ENCODE data around the gene HPCA. TPM values are rescaled to one million over a fixed set of nuclear protein-coding genes. Genes with fewer than 3 reads are reported as not detected.
A peak's percentile ranks its signal among the peaks of the same experiment; 100 is the strongest.
"Not testable (repeated sequence)": the region's sequence is repeated elsewhere in the genome, so short reads cannot be mapped to it uniquely, and the experiment has no call there.

Gene HPCA
- total RNA-seq, 1 donor from 2014 or later = 0.88 TPM

DNA sequence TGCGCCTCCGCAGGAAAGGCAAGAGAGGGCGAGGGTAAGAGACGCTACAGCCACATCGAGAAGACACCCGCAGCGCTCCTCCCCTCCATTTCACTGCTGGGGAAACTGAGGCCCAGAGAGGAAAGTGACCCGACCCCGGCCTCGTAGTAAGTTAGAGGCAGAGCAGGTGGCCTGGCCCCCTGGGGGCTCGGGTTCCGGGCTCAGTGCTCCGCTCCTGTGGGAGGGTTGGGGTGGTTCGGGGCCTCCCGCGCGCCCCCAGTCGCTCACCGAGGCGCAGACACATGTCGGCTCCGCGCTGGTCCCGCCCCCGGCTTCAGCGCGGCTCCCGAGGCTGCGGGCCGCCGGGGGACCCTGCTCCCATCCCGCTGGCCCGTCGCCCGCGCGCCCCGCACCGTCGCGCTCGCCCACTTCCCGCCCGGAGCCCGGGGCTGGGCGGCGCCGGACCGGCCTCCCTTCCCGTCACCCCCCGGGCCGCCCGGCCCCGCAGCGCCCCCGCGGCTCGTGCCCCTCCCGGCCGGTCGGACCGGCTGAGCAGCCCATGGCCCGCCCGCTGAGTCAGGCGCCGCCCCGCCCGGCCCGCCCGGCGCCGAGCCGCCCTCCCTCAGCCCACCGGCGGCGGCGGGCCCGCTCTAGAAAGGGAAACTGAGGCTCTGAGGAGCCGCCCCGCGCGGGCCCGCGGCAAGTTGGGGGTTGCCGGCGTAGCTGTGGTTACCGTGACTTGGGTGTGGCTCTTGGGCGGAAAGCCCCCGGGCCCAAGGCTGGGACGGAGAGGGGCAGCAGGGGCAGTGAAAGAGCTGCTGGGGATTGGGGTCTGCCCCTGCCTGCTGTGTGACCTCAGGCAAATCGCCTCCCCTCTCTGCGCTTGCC is 14.9 kb downstream of the HPCA start, which contains the start of gene TMEM54:
TMEM54 (minus strand) TSS at position 434 of the 867 bp plus-strand sequence; CDS start at position 283, 151 bp downstream.
- peak; percentile 34 for DNase-seq (ENCODE audit: low read depth)

GRCh38 chr1:32901823-32902534 is 15.7 kb downstream of the HPCA start:
- no peak for DNase-seq (ENCODE audit: low read depth)

DNA sequence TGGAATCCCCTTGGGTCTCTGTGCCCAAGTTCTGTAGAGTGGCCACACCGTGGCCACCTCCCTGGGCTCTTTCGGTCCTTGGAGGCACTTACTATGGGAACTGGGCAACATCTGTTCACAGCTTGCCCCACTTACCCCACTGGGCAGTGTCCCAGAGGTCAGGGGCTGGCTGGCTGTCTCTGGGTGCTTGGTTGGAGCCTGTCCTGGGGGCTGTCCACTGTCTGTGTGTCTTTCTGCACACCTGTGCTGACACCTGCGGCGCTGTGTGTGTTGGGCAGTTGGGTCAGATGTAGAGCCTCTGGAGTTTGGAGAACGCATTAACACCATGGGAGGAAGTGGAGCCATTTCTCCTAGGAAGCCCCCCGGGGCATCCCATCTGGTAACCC is 16.2 kb downstream of the HPCA start:
- no peak for DNase-seq (ENCODE audit: low read depth)

- no peak for DNase-seq (ENCODE audit: low read depth)
Measured at GRCh38 chr1:32903991-32904785, 17.9 kb downstream of the HPCA start.

DNA sequence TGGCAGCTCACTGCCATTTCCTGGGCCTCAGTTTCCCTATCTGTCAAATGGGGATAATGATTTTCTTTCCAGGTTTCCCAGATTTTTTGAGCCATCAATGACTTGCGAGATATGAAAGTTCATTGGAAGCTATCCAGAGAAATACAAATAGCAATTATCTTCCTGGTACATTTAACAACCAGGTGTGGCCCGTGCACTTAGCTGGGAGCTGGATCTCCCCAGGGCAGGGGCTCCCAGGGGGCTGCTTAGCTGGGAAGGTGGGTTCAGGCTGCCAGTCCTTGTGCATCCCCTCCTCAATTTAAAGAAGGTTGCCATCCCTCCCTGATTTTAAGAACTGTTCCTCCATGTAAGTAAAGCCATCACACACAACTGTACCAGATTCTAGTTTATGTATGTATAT is 18.5 kb downstream of the HPCA start:
- DNase-seq (ENCODE audit: low read depth) = no peak

- not testable (repeated sequence) for DNase-seq (ENCODE audit: low read depth)
Measured at GRCh38 chr1:32905588-32905987, 19.3 kb downstream of the HPCA start.

DNA sequence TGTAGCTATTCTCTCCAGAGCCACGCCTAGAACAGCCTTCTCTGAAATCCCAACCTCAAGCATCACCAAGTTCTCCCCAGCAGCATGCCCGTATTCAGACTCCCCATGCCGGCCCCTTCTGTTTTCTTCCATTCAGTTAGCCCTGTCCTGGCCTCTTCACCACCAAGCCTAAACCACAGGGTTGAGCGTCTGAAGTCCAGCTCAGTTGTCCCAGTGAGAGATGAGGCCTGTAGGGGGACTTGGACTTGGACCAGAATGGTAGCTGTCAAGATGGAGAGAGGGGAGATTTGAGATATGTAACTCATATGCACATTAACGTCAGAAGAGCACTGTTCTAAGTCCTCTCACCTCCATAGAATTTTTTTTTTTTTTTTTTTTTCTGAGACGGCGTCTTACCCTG is 20.4 kb downstream of the HPCA start:
- DNase-seq (ENCODE audit: low read depth) = no peak

GRCh38 chr1:32907435-32907834 is 21.1 kb downstream of the HPCA start:
- no peak for DNase-seq (ENCODE audit: low read depth)

GRCh38 chr1:32910319-32910718 is 24.0 kb downstream of the HPCA start:
- DNase-seq (ENCODE audit: low read depth) = no peak

- no peak for DNase-seq (ENCODE audit: low read depth)
Measured at GRCh38 chr1:32915766-32916706, 29.7 kb downstream of the HPCA start.

- DNase-seq (ENCODE audit: low read depth) = no peak
Measured at GRCh38 chr1:32917521-32917920, 31.2 kb downstream of the HPCA start.

GRCh38 chr1:32918179-32918578 is 31.9 kb downstream of the HPCA start:
- DNase-seq (ENCODE audit: low read depth) = no peak

- DNase-seq (ENCODE audit: low read depth) = peak; percentile 44
Measured at GRCh38 chr1:32919811-32920733, 33.8 kb downstream of the HPCA start.

DNA sequence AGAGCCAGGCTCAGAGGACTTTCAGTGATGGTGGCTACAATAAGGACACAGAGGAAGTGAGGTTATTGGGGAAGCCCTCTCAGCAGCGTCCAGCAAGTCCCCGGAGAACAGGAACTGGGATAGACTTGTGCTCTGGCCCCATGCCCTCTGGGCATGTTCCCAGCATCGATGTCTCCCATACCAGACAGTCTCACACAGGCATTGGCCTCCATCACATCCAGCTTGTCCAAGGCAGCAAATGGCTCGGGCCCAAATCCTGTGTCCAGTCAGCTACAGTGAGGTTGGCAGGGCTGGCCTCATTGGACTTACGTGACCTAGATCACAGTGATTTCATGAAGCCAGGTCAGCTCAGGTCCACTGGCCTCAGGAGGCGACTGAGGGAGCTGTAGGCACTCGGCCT is 34.5 kb downstream of the HPCA start:
- no peak for DNase-seq (ENCODE audit: low read depth)

- no peak for DNase-seq (ENCODE audit: low read depth)
Measured at GRCh38 chr1:32924881-32925344, 38.6 kb downstream of the HPCA start.

GRCh38 chr1:32925403-32926162 is 39.3 kb downstream of the HPCA start:
- DNase-seq (ENCODE audit: low read depth) = no peak

DNA sequence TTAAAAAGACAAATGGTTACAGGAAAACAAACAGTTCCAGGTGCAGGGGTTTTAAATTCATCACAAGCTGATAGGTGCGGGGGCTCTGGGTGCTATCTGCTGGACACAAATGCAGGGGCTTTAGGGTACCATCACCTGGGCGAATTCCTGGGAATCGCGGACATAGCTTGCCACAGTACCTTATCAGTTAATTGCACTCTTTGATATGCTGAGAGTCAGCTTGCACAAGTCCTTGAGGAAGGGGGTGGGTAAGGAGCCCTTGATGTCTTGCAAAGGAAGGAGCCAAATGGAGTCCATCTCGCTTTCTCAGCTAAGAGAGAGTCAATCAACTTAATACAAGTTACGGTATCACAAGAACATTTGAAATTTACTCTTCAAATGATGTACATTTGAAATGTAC is 40.3 kb downstream of the HPCA start:
- no peak for DNase-seq (ENCODE audit: low read depth)

- DNase-seq (ENCODE audit: low read depth) = no peak
Measured at GRCh38 chr1:32927441-32927840, 41.1 kb downstream of the HPCA start.

DNA sequence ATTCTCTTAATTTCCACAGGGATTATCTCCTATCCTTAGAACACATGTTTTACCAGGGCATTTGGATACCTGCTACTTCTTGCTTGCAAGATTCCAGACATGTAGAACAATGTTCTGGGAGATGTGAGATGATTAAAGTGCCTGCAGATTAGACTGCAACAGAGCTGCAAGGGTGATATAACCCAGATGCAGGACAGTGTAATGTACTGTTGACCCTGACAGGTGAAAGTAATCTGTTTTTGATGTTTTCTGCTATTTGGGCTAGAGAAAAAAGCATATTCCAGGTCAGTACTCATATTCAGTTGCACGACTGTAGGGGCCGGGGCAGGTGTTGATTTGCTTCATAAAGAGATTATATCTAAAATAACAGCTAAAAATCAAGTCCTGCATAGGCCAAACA is 42.0 kb downstream of the HPCA start:
- DNase-seq (ENCODE audit: low read depth) = no peak

Data from myocyte (in vitro differentiated cells).